IMR-90 (cell line): ENCODE results near the gene DOK6. TPM values are rescaled to one million over a fixed set of nuclear protein-coding genes. Genes with fewer than 3 reads are reported as not detected.
A peak's percentile ranks its signal among the peaks of the same experiment; 100 is the strongest.

Source experiments
- ATAC-seq: fragments of 200-7000 bp; cut with Tn5 transposase; 2 replicates; pipeline ENCODE4 v1.9.1; 2020; ENCODE audit warnings: low read depth, mild to moderate bottlenecking, moderate library complexity
- BruUV-seq: library from RNA; stranded (reverse); fragments of 400-500 nt; replicated peaks from 2 replicates; lab custom pipeline; 2021; lab: Mats Ljungman, UMichigan
- CTCF ChIA-PET: fragments of 300-600 bp; formaldehyde crosslinking; extraction: SDS; loops from one replicate; lab custom pipeline; 2021; ENCODE audit warnings: antibody characterized with exemption; lab: Yijun Ruan, JAX
- POLR2A ChIA-PET: fragments of 300-600 bp; sonication (Branson Sonifier 250); formaldehyde crosslinking; loops from one replicate; lab custom pipeline; 2022; ENCODE audit warnings: antibody characterized with exemption; ENCODE audit not compliant: unreplicated experiment; lab: Charles Lee
- DNase-seq: peaks from one replicate; pipeline ENCODE4 v3.0.0; 2013
- H2AFZ ChIP-seq: replicated peaks from 2 replicates; pipeline ENCODE3; 2013; ENCODE audit warnings: low read length, mild to moderate bottlenecking; ENCODE audit not compliant: poor library complexity
- H2AK5ac ChIP-seq: 2 replicates; pipeline ENCODE4 v1.6.1; 2013; ENCODE audit warnings: low read depth, low read length, inconsistent platforms
- H2AK9ac ChIP-seq: replicated peaks from 2 replicates; pipeline ENCODE3; 2013; ENCODE audit warnings: mild to moderate bottlenecking, low read depth, low read length, moderate library complexity; ENCODE audit not compliant: poor library complexity
- H2BK120ac ChIP-seq: 2 replicates; pipeline ENCODE4 v1.6.1; 2013; ENCODE audit warnings: low read depth, low read length, inconsistent platforms
- H2BK15ac ChIP-seq: 3 replicates; pipeline ENCODE4 v1.6.1; 2013; ENCODE audit warnings: low read depth, low read length, inconsistent platforms
- H2BK20ac ChIP-seq: 2 replicates; pipeline ENCODE4 v1.6.1; 2013; ENCODE audit warnings: low read depth, mild to moderate bottlenecking, inconsistent platforms, low read length, moderate library complexity
- H2BK5ac ChIP-seq: 2 replicates; pipeline ENCODE4 v1.6.1; 2013; ENCODE audit warnings: mild to moderate bottlenecking, low read depth, low read length, inconsistent platforms; ENCODE audit not compliant: poor library complexity, severe bottlenecking
- H3K14ac ChIP-seq: replicated peaks from 2 replicates; pipeline ENCODE4 v1.6.1; 2013; ENCODE audit warnings: low read depth, low read length, inconsistent platforms
- H3K18ac ChIP-seq: 2 replicates; pipeline ENCODE4 v1.6.1; 2013; ENCODE audit warnings: low read depth, low read length, control low read depth
- H3K23ac ChIP-seq: 2 replicates; pipeline ENCODE4 v1.6.1; 2013; ENCODE audit warnings: low read depth, low read length, inconsistent platforms
- H3K27ac ChIP-seq: 2 replicates; pipeline ENCODE4 v1.5.1; 2013; ENCODE audit warnings: mild to moderate bottlenecking, control low read depth, low read length; ENCODE audit not compliant: insufficient read depth
- H3K27me3 ChIP-seq: 2 replicates; pipeline ENCODE4 v1.6.1; 2013; ENCODE audit warnings: low read length; ENCODE audit not compliant: control insufficient read depth, insufficient read depth
- H3K36me3 ChIP-seq: 2 replicates; pipeline ENCODE4 v1.6.1; 2013; ENCODE audit warnings: low read length, mixed read lengths; ENCODE audit not compliant: control insufficient read depth, insufficient read depth
- H3K4ac ChIP-seq: 2 replicates; pipeline ENCODE4 v1.6.1; 2013; ENCODE audit warnings: low read depth, low read length, inconsistent platforms
- H3K4me1 ChIP-seq: 2 replicates; pipeline ENCODE4 v1.6.1; 2013; ENCODE audit warnings: low read length, mixed read lengths; ENCODE audit not compliant: control insufficient read depth, insufficient read depth
- H3K4me2 ChIP-seq: 2 replicates; pipeline ENCODE4 v1.6.1; 2013; ENCODE audit warnings: low read depth, mild to moderate bottlenecking, control low read depth, low read length, moderate library complexity
- H3K4me3 ChIP-seq: 2 replicates; pipeline ENCODE4 v1.5.1; 2013; ENCODE audit warnings: low read depth, mild to moderate bottlenecking, control low read depth, low read length, moderate library complexity; ENCODE audit not compliant: insufficient read depth
- H3K56ac ChIP-seq: 2 replicates; pipeline ENCODE4 v1.6.1; 2013; ENCODE audit warnings: low read length, inconsistent platforms; ENCODE audit not compliant: insufficient read depth; ENCODE audit errors: extremely low read depth
- H3K79me1 ChIP-seq, 2 experiments: 2 replicates each; pipeline ENCODE4 v1.6.1; 2013; ENCODE audit warnings: low read length in 2 of 2, inconsistent platforms in 1 of 2, low read depth in 1 of 2
- H3K9ac ChIP-seq: 2 replicates; pipeline ENCODE4 v1.6.1; 2013; ENCODE audit warnings: low read depth, low read length, control low read depth
- H3K9me1 ChIP-seq: 2 replicates; pipeline ENCODE4 v1.6.1; 2013; ENCODE audit warnings: low read length, inconsistent platforms; ENCODE audit not compliant: insufficient read depth
- H3K9me3 ChIP-seq: 2 replicates; pipeline ENCODE4 v1.6.1; 2013; ENCODE audit warnings: low read length; ENCODE audit not compliant: control insufficient read depth, insufficient read depth
- H4K20me1 ChIP-seq: 2 replicates; pipeline ENCODE4 v1.6.1; 2013; ENCODE audit warnings: low read length, inconsistent platforms; ENCODE audit not compliant: insufficient read depth
- H4K5ac ChIP-seq: 2 replicates; pipeline ENCODE4 v1.6.1; 2013; ENCODE audit warnings: mild to moderate bottlenecking, low read depth, low read length, control low read depth
- H4K8ac ChIP-seq, 2 experiments: 2 replicates each; pipeline ENCODE4 v1.6.1; 2013; ENCODE audit warnings: low read depth in 2 of 2, low read length in 2 of 2, control low read depth in 1 of 2, inconsistent platforms in 1 of 2
- H4K91ac ChIP-seq: 2 replicates; pipeline ENCODE4 v1.6.1; 2013; ENCODE audit warnings: low read depth, low read length, inconsistent platforms; ENCODE audit not compliant: insufficient read depth
- CEBPB ChIP-seq: IDR thresholded peaks from 2 replicates; pipeline ENCODE4 v1.6.1; 2012; ENCODE audit warnings: low read depth, low read length, improper control_type of control experiment
- CHD1 ChIP-seq: IDR thresholded peaks from 2 replicates; pipeline ENCODE4 v1.6.1; 2012; ENCODE audit warnings: low read depth, low read length, improper control_type of control experiment
- RAD21 ChIP-seq: IDR thresholded peaks from 2 replicates; pipeline ENCODE4 v1.6.1; 2012; ENCODE audit warnings: low read length, improper control_type of control experiment
- RFX5 ChIP-seq: IDR thresholded peaks from 2 replicates; pipeline ENCODE4 v1.8.0; 2012; ENCODE audit warnings: low read depth, mild to moderate bottlenecking, low read length, moderate library complexity
- WGBS, 2 experiments: methylation state at CpG; one replicate each; pipeline versions ENCODE4 v1.1.5 to v1.1.7; 2013; ENCODE audit warnings: missing lambda C conversion rate in 2 of 2; ENCODE audit not compliant: insufficient read length in 1 of 2; ENCODE audit errors: extremely low coverage in 2 of 2; 5-methylcytosine and 5-hydroxymethylcytosine counted together
- dilution Hi-C: fragments of 300-500 bp; cut with HindIII; formaldehyde crosslinking; loops from one replicate; pipeline ENCODE4 v1.14.3; 2018; ENCODE audit warnings: low sequenced_read_pairs; ENCODE audit not compliant: unreplicated experiment
- in situ Hi-C: fragments of 300-500 bp; cut with MboI; formaldehyde crosslinking; loops from 3 replicates; pipeline ENCODE4 v1.14.3; 2019; ENCODE audit warnings: low sequenced_read_pairs, inconsistent platforms, mixed read lengths
- intact Hi-C: fragments of 100-400 bp; cut with micrococcal nuclease; formaldehyde crosslinking; loops from 2 replicates; pipeline ENCODE4 v1.10.0; 2022
- polyA plus RNA-seq, 3 experiments: library from polyadenylated mRNA; depleted of rRNA; stranded (reverse); fragments of >200 nt; gene quantifications; 2 replicates each; pipeline ENCODE4 v1.2.3, GENCODE V29; 2012; ENCODE audit warnings: low replicate concordance in 1 of 3
- total RNA-seq: library from RNA; depleted of rRNA; stranded (reverse); fragments of >200 nt; gene quantifications from 2 replicates; pipeline ENCODE4 v1.2.3, GENCODE V29; 2012

DOK6 gene
- total and polyA plus RNA-seq, 2 of the 4 experiments (the other 2 are of a cell fraction) = 1.9 to 2.7 TPM

- peak overlapping the region; percentile 85 for H3K4ac ChIP-seq
- no peak for TF ChIP-seq RAD21
- TF ChIP-seq CHD1 = no peak
- no peak for TF ChIP-seq RFX5
- TF ChIP-seq CEBPB = no peak
- peak overlapping the region; percentile 72 for H3K14ac ChIP-seq
- dilution Hi-C loops = no loop called here
- H3K79me1 ChIP-seq = no peaks in the 10 kb centered on the region
- peak overlapping the region; percentile 79 for H2BK20ac ChIP-seq
- peak overlapping the region; percentile 93; the same call in 1 of the 3 replicates for H2BK15ac ChIP-seq
- no TSS peak for BruUV-seq
- in situ Hi-C loops = no loop called here
- H3K9ac ChIP-seq = no peak overlapping the region
- intact Hi-C loops = loop anchor here (10.0 kb wide), 3 partner anchors 156 to 234 kb away; no protein-coding TSS in a partner anchor
- H3K9me1 ChIP-seq = peaks cover 6% of the 10 kb centered on the region
- POLR2A ChIA-PET = interaction anchor here (0.6 kb wide), 1 partner anchor 257 kb away, joined by 24 read pairs; no protein-coding TSS in a partner anchor
- ATAC-seq (no peak; the same call in 1 of the 2 replicates), DNase-seq (no peak)
- H4K20me1 ChIP-seq = no peaks in the 10 kb centered on the region
- peak overlapping the region; percentile 14 for H2AK9ac ChIP-seq
- no peak overlapping the region for H3K4me3 ChIP-seq
- H2AK5ac ChIP-seq = peak overlapping the region; percentile 86
- H3K18ac ChIP-seq = peak overlapping the region; percentile 65
- H3K23ac ChIP-seq = no peak overlapping the region
- peak overlapping the region; percentile 59 for H2AFZ ChIP-seq
- H2BK5ac ChIP-seq = peak overlapping the region; percentile 46
- peaks cover 9% of the 10 kb centered on the region for H3K4me1 ChIP-seq
- no peaks in the 10 kb centered on the region for H3K27me3 ChIP-seq
- H3K36me3 ChIP-seq = no peaks in the 10 kb centered on the region
- CTCF ChIA-PET = interaction anchor here (0.6 kb wide), 1 partner anchor 219 kb away, joined by 3 read pairs; no protein-coding TSS in a partner anchor
- H3K9me3 ChIP-seq = no peaks in the 10 kb centered on the region
- peak overlapping the region; percentile 75 to 85 for H4K8ac ChIP-seq
- H3K27ac ChIP-seq = peak overlapping the region; percentile 72
- H4K5ac ChIP-seq = peak overlapping the region; percentile 36
- no CpG with 5 or more reads among the region's 9 CpGs for WGBS, 2 experiments
- H2BK120ac ChIP-seq = peak overlapping the region; percentile 88
- no peak overlapping the region for H3K56ac ChIP-seq
- H3K4me2 ChIP-seq = peak overlapping the region; percentile 44; the same call in 1 of the 2 replicates
- peak overlapping the region; percentile 81 for H4K91ac ChIP-seq
Observed at GRCh38 chr18:69841117-69841516, 440.4 kb downstream of the DOK6 start.
